ENCODE data around the gene RAB36. TPM values are rescaled to one million over a fixed set of nuclear protein-coding genes. Genes with fewer than 3 reads are reported as not detected.

Gene RAB36
- 10 to 100 TPM in 3 of 4 donors, 1 to 10 TPM in 1; 8.8 to 28.7 (median 14.7) TPM for total RNA-seq

GRCh38 chr22:23144932-23145877, at the start of gene RAB36:
TSS of gene RAB36 (plus strand) at chr22:23145477. CDS start at chr22:23146617, 1,140 bp downstream.
- peak; percentile 97 to 99 for DNase-seq
- Histone ChIP-seq H3K4me1 (no peaks in the 10 kb centered on the region), H3K27ac (peak within 1 kb of the TSS; percentile 17 to 82), H3K4me3 (peak within 1 kb of the TSS; percentile 30 to 51), H3K36me3 (no peaks in the 10 kb centered on the region), H3K27me3 (no peaks in the 10 kb centered on the region), H3K9me3 (no peaks in the 10 kb centered on the region)
- TF ChIP-seq, protein P1, sequence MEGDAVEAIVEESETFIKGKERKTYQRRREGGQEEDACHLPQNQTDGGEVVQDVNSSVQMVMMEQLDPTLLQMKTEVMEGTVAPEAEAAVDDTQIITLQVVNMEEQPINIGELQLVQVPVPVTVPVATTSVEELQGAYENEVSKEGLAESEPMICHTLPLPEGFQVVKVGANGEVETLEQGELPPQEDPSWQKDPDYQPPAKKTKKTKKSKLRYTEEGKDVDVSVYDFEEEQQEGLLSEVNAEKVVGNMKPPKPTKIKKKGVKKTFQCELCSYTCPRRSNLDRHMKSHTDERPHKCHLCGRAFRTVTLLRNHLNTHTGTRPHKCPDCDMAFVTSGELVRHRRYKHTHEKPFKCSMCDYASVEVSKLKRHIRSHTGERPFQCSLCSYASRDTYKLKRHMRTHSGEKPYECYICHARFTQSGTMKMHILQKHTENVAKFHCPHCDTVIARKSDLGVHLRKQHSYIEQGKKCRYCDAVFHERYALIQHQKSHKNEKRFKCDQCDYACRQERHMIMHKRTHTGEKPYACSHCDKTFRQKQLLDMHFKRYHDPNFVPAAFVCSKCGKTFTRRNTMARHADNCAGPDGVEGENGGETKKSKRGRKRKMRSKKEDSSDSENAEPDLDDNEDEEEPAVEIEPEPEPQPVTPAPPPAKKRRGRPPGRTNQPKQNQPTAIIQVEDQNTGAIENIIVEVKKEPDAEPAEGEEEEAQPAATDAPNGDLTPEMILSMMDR (IDR thresholded peaks at IDR 0.05): no peak
- TF ChIP-seq POLR2A (IDR thresholded peaks at IDR 0.05): peak in 1 of 2 donors; percentile 28
- intact Hi-C loops (cut with DNase I; ENCODE audit: low total_unique reads): loop anchor here (10.0 kb wide), 1 partner anchor 70 kb away; the partner anchor contains the start of gene GNAZ

DNA sequence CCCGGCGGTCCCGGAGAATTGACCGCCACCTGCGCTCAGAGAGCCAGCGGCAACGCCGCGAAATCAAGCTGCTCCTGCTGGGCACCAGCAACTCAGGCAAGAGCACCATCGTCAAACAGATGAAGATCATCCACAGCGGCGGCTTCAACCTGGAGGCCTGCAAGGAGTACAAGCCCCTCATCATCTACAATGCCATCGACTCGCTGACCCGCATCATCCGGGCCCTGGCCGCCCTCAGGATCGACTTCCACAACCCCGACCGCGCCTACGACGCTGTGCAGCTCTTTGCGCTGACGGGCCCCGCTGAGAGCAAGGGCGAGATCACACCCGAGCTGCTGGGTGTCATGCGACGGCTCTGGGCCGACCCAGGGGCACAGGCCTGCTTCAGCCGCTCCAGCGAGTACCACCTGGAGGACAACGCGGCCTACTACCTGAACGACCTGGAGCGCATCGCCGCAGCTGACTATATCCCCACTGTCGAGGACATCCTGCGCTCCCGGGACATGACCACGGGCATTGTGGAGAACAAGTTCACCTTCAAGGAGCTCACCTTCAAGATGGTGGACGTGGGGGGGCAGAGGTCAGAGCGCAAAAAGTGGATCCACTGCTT, 49.4 kb upstream of the RAB36 start:
- Histone ChIP-seq H3K36me3 (no peaks in the 10 kb centered on the region), H3K9me3 (no peaks in the 10 kb centered on the region), H3K27ac (no peak overlapping the region), H3K4me1 (peaks cover 0 to 18% of the 10 kb centered on the region in 2 donors), H3K27me3 (no peaks in the 10 kb centered on the region), H3K4me3 (no peak overlapping the region)
- intact Hi-C loops (cut with DNase I; ENCODE audit: low total_unique reads): no loop called here
- no peak for DNase-seq
- TF ChIP-seq, protein P1 (IDR thresholded peaks at IDR 0.05): no peak
- TF ChIP-seq POLR2A (IDR thresholded peaks at IDR 0.05): no peak

DNA sequence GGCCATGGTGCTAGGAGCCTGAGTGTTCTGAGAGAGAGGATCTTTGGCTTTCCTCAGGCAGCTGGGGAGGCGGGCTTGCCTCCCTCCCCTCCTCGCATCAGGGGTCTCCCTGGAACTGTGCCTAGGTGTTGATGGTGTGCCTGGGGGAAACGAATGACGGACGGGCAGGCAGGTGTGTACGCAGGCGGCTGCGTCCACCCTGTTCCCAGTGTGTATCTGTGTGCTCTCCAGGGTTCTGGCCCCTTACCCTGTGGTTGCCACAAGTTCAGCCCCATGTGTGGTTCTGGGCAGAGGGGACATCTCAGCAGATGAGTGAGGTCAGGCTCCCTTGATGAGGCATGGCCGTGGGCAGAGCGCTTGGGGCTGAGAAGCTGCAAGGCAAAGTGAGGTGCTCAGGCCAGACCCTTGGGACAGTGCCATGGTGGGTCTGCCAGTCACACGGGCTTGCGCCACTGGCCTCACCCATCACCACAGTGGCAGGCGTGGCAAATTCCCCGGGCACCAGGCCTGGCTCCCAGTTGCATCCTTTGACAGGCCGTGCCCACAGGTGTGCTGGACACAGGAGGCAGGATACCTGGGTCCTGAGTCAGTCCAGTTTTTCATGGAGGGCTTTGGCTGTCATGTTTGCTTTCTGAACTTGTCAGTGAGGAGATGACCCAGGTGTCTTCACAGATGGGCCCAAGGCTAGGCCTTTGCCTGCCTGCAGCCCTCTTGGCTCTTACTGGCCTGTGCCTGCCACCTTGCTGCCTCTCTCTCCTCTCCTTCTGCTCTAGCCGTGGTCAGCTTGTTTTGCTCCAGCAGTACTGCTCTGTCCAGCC, 47.7 kb upstream of the RAB36 start:
- H3K27me3 ChIP-seq: no peaks in the 10 kb centered on the region
- H3K4me1 ChIP-seq: peaks cover 0 to 18% of the 10 kb centered on the region in 2 donors
- peak overlapping the region; percentile 74 to 75 for H3K27ac ChIP-seq
- DNase-seq: no peak
- intact Hi-C loops (cut with DNase I; ENCODE audit: low total_unique reads): no loop called here
- H3K36me3 ChIP-seq: no peaks in the 10 kb centered on the region
- H3K9me3 ChIP-seq: no peaks in the 10 kb centered on the region
- no peak for TF ChIP-seq POLR2A (IDR thresholded peaks at IDR 0.05)
- TF ChIP-seq, protein P1 (IDR thresholded peaks at IDR 0.05): no peak
- H3K4me3 ChIP-seq: no peak overlapping the region

GRCh38 chr22:23098230-23098705, 47.0 kb upstream of the RAB36 start:
- Histone ChIP-seq H3K27ac (peak overlapping the region; percentile 74 to 75), H3K36me3 (no peaks in the 10 kb centered on the region), H3K4me1 (peaks cover 0 to 18% of the 10 kb centered on the region in 2 donors), H3K27me3 (no peaks in the 10 kb centered on the region), H3K9me3 (no peaks in the 10 kb centered on the region), H3K4me3 (no peak overlapping the region)
- DNase-seq: no peak
- intact Hi-C loops (cut with DNase I; ENCODE audit: low total_unique reads): no loop called here
- TF ChIP-seq, protein P1 (IDR thresholded peaks at IDR 0.05): no peak
- TF ChIP-seq POLR2A (IDR thresholded peaks at IDR 0.05): no peak
